Stimulated activated CD4-positive, alpha-beta T cell treated with anti-CD3 and anti-CD28 coated beads, Interleukin-4, amount 100 ng/mL, for 24 hours (primary cell): ENCODE measurements around the gene MYO5C.

ENCODE experiments used
- DNase-seq: peaks from one replicate; pipeline ENCODE4 v3.0.0-alpha.2; 2020

MYO5C gene

GRCh38 chr15:52276256-52276770 is 19.3 kb downstream of the MYO5C start:
- DNase-seq, result no peak

GRCh38 chr15:52263563-52264282 is 31.9 kb downstream of the MYO5C start:
- no peak for DNase-seq

- DNase-seq, result no peak
Measured at GRCh38 chr15:52262364-52262763, 33.2 kb downstream of the MYO5C start.

- peak; percentile 62 for DNase-seq
Measured at GRCh38 chr15:52261498-52262242, 33.9 kb downstream of the MYO5C start.

GRCh38 chr15:52261026-52261425 is 34.6 kb downstream of the MYO5C start:
- no peak for DNase-seq

- DNase-seq, result no peak
Measured at GRCh38 chr15:52259503-52259902, 36.1 kb downstream of the MYO5C start.

GRCh38 chr15:52258461-52258860 is 37.1 kb downstream of the MYO5C start:
- no peak for DNase-seq

GRCh38 chr15:52257734-52258062 is 37.9 kb downstream of the MYO5C start:
- DNase-seq, result no peak

GRCh38 chr15:52256930-52257733 is 38.5 kb downstream of the MYO5C start:
- DNase-seq, result no peak

- peak; percentile 77 for DNase-seq
Measured at GRCh38 chr15:52256366-52256765, 39.2 kb downstream of the MYO5C start.

GRCh38 chr15:52255935-52256334 is 39.7 kb downstream of the MYO5C start:
- no peak for DNase-seq

- no peak for DNase-seq
Measured at GRCh38 chr15:52255008-52255407, 40.6 kb downstream of the MYO5C start.

GRCh38 chr15:52254391-52254790 is 41.2 kb downstream of the MYO5C start:
- DNase-seq, result no peak

- no peak for DNase-seq
Measured at GRCh38 chr15:52252781-52253180, 42.8 kb downstream of the MYO5C start.

- DNase-seq, result no peak
Measured at GRCh38 chr15:52251144-52251860, 44.3 kb downstream of the MYO5C start.

GRCh38 chr15:52247461-52247860 is 48.1 kb downstream of the MYO5C start:
- no peak for DNase-seq

GRCh38 chr15:52246686-52247431 is 48.7 kb downstream of the MYO5C start:
- DNase-seq, result no peak

- DNase-seq, result no peak
Measured at GRCh38 chr15:52243697-52244555, 51.7 kb downstream of the MYO5C start.

GRCh38 chr15:52243286-52243685 is 52.3 kb downstream of the MYO5C start:
- no peak for DNase-seq

- no peak for DNase-seq
Measured at GRCh38 chr15:52241489-52241888, 54.1 kb downstream of the MYO5C start.

GRCh38 chr15:52240166-52240565 is 55.4 kb downstream of the MYO5C start:
- DNase-seq, result no peak
